ENCODE results near the gene NKAIN1.
"Not testable (repeated sequence)": the region's sequence is repeated elsewhere in the genome, so short reads cannot be mapped to it uniquely, and the experiment has no call there.

Gene NKAIN1

DNA sequence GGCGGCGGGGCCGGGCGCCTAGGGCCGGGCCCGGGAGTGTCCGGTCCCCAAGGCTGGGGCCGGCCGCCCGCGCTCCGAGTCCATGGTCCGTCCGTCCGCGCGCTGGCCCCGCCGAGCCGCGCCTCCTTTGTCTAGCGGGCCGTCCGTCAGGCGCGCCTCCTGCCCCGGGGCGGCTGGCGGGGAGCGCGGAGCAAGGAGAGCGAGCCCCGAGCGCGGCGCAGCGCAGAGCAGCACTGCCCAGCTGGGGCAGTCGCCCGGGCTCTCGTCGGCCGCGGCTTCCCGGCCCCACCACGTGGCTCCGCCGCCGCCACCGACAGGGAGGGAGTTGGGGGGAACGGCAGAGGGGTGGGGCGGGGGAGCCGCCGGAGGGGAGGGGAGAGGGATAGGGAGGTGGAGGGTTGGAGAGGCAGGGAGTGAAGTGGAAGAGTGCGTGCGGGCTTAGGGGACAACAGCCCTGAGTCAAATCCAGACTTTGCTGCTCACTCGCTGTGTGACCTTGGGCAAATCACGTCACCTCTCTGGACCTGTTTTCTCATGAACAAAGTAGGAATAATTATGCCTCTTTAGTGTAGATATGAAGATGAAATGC lies at the start of gene NKAIN1:
TSS of gene NKAIN1 (minus strand) at position 235 of the 589 bp plus-strand sequence. CDS start 340 bp downstream, outside the sequence.
- DNase-seq, result no peak

- no peak for DNase-seq
These were observed 49.3 kb upstream of the NKAIN1 start for GRCh38 chr1:31289021-31289420.

- not testable (repeated sequence) for DNase-seq
These were observed 48.1 kb upstream of the NKAIN1 start for GRCh38 chr1:31287791-31288190.

- not testable (repeated sequence) for DNase-seq
These were observed 42.7 kb upstream of the NKAIN1 start for GRCh38 chr1:31282426-31282825.

DNA sequence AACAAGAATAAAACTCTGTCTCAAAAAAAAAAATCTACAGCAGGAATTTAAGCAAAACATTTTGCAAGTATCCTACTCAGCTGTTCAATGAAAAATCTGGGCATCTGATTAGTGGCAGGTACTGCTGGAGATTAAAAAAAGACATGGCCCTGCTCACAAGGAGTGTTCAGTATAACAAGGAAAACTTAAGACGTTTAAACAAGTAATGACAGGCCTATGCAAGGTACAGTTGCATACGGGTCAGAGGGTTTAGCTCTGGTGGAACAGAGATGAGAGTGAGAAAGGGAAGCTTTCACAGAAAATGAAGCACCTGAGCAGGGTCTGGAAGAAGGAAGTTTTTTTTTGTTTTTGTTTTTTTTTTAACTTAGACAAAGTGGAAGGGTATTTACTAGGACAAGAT lies 33.9 kb upstream of the NKAIN1 start:
- DNase-seq, result no peak

- DNase-seq, result no peak
These were observed 32.7 kb upstream of the NKAIN1 start for GRCh38 chr1:31272369-31272768.

DNA sequence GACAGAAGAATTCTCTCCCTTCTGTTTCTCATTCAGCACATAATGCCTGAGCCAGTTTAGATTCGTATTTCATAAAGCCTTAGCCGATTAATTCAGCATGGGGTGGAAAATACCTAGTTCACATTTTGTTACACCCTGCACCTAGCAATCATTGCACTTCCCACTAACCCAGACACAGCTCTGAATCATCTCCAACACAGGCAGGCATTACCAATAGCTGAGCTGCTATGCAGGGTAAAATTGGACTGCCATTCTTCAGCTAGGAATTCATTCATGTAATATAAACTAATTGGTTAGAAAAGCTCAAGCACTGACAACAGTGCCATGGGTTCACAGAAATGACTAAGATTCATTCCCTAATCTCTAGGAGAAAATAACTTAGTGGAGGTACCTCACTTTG lies 26.9 kb upstream of the NKAIN1 start:
- DNase-seq, result no peak

- DNase-seq, result no peak
These were observed 25.2 kb upstream of the NKAIN1 start for GRCh38 chr1:31264790-31265386.

DNA sequence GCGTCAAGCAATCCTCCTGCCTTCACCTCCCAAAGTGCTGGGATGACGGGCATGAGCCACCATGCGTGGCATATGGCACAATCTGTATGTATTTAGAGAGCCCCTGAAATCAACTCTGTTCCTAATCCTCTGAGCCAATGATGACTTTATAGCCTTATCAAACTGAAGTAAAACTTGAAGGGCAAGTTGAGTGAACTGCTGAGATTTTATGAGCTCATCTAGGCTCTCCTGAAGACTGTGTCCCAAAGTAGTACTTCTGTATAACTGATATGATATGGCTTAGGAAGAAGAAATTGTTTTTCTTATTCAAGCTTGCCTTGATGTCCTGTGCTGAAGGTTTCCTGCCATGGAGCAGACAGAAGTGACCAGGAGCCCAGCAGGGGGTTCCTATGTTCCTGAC lies 23.7 kb upstream of the NKAIN1 start:
- DNase-seq, result no peak

DNA sequence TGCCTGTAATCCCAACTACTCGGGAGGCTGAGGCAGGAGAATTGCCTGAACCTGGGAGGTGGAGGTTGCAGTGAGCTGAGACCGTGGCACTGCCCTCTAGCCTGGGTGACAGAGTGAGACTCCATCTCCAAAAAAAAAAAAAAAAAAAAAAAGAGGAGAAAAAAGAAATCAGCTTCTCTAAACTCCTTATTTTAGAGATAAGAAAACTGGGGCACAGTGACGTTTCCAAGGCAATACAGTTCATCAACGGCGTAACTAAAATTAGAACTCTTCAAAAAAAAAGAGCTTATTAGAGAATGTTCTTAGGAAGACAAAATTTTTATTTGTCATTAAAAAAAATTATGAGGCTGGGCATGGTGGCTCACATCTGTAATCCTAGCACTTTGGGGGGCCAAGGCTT lies 22.7 kb upstream of the NKAIN1 start:
- not testable (repeated sequence) for DNase-seq

DNA sequence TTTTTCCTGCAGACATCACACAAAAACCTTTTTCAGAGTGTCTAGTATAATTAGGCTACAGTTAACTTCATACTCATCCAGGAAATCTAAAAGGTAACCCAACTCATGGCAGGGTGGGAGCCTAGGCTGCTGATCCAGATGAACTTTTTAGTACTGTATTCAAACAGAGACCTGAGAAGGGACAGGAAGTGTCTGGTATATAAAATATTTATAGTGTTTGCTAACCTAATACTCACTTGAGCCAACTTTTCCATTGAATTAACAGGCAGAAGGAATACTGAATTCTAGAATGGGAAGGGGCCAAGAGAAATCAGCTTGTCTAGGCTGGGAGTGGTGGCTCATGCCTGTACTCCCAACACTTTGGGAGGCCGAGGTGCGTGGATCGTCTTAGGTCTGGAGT lies 22.2 kb upstream of the NKAIN1 start:
- no peak for DNase-seq

DNA sequence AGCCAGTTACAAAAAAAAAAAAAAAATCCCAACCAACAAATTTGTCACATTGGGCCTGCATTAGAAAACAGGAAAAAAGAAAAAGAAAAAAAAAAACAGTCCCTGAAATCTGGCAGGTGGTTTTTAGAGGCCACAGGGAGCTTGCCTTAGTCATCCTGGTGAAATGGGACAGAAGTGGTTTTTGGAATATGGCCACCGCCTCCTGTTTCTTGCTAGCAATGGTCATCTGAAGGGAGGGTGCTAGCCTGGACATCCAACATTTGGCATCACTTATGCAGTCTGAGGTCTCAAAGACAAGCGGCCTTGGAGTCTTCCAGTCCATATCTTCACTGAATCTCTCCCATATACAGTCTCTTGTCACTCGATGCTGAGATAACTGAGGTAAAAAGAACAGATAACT lies 20.1 kb upstream of the NKAIN1 start:
- no peak for DNase-seq

- no peak for DNase-seq
These were observed 18.9 kb upstream of the NKAIN1 start for GRCh38 chr1:31258581-31258980.

GRCh38 chr1:31257213-31257612 lies 17.5 kb upstream of the NKAIN1 start:
- DNase-seq, result no peak

- DNase-seq, result no peak
These were observed 10.2 kb upstream of the NKAIN1 start for GRCh38 chr1:31249854-31250253.

GRCh38 chr1:31248276-31248675 lies 8.6 kb upstream of the NKAIN1 start:
- DNase-seq, result no peak

GRCh38 chr1:31244326-31244725 lies 4.6 kb upstream of the NKAIN1 start:
- no peak for DNase-seq

- DNase-seq, result no peak
These were observed 4.0 kb upstream of the NKAIN1 start for GRCh38 chr1:31243501-31244286.

GRCh38 chr1:31241321-31241720 lies 1.6 kb upstream of the NKAIN1 start:
- DNase-seq, result no peak

- DNase-seq, result no peak
These were observed 587 bp downstream of the NKAIN1 start for GRCh38 chr1:31238986-31239613.

DNA sequence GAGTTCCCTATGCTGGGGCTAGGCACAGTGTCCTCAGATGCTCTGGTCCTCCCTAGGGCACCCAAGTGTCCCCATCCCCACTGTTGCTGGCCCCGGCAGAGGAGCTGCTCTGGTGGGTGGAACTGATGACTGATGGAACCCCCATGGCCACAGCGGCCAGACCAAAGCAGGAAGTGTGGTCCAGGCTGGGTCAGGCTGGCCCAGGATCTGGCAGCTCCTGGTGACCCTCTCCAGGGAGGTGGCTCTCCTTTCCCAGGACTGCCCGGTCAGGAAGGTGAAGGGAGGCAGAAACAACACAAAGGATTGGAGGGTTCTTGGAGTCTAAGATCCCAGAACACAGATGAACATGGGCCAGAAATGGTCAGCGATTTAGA lies 1.1 kb downstream of the NKAIN1 start:
- DNase-seq, result no peak

DNA sequence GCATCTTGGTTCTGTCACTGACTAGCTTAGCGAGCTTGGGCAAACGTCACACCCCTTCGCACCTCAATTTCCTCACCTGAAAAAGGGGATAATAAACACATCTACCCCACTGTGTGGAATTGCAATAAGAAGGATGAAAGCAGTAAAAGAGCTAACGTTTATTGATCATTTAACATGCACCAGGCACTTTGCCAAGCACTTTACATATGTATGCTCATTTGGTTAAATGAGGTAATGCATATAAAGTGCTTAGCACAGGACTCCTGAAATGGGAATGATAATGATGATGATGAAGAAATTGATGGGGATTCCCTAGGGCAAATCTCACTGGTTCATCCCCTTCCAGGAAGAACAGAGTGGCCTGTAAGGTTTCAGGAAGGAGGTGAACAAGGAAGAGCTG lies 4.8 kb downstream of the NKAIN1 start:
- no peak for DNase-seq

DNA sequence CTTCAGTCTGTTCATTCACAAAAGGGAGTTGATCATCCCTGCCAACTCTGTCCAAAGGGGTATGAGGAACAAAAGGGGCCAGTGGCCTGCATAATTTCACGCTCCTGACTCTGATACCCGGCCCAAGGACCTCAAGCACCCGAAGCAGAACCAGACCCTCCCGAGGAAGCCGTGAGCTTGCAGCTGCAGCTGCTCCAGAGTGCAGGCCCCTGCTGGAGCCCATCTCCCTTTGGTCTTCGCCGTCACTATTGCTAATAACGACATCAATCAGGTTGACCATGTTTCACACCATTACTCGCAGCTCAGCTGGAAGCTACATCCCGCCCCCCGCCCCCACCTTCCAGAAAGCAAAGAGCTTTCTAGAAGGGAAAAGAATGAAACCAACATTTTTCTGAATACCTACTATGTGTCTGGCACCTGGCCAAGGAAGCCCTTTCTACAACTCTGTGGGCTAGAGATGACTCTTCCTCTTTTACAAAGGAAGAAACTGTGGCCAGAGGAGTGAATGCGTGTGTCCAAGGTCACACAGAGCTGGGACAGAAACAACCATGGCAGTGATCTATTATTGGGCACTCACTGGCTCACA lies 5.5 kb downstream of the NKAIN1 start:
- DNase-seq, result no peak

- no peak for DNase-seq
These were observed 7.0 kb downstream of the NKAIN1 start for GRCh38 chr1:31232689-31233088.
